Head of caudate nucleus (tissue), 42 donors: ENCODE measurements around the gene MUC13.

Experiments used
- DNase-seq, 42 donors: peaks; one replicate each; pipeline versions ENCODE4 v3.0.0 to v3.0.0-alpha.2; 2020 to 2021; ENCODE audit warnings: mixed read lengths in 7 of 42
- intact Hi-C: fragments of 100-400 bp; cut with DNase I; formaldehyde crosslinking; loops from one replicate; pipeline ENCODE4 v1.15.0; 2022

MUC13 gene

GRCh38 chr3:124884474-124885101, 50.0 kb downstream of the MUC13 start:
- intact Hi-C loops: loop anchor here (5.0 kb wide), 1 partner anchor 107 kb away; no protein-coding TSS in a partner anchor
- no peak for DNase-seq

GRCh38 chr3:124883766-124884473, 50.6 kb downstream of the MUC13 start:
- no peak for DNase-seq
- intact Hi-C loops: no loop called here

GRCh38 chr3:124882816-124883747, 51.5 kb downstream of the MUC13 start:
- intact Hi-C loops: no loop called here
- DNase-seq: no peak

- intact Hi-C loops: no loop called here
- no peak for DNase-seq
Observed at GRCh38 chr3:124881976-124882697, 52.4 kb downstream of the MUC13 start.

GRCh38 chr3:124879337-124879680, 55.2 kb downstream of the MUC13 start:
- intact Hi-C loops: no loop called here

GRCh38 chr3:124878561-124879336, 55.8 kb downstream of the MUC13 start:
- intact Hi-C loops: no loop called here
- DNase-seq: peak in 1 of 42 donors; percentile 24

More at GRCh38 chr3:124879337-124879680, 55.2 kb downstream of the MUC13 start:
- no peak for DNase-seq

- DNase-seq: no peak
- intact Hi-C loops: no loop called here
Observed at GRCh38 chr3:124877674-124878073, 56.9 kb downstream of the MUC13 start.

- intact Hi-C loops: no loop called here
- DNase-seq: peak in 13 of 42 donors; percentile 18 to 54 (median 34)
Observed at GRCh38 chr3:124876401-124876878, 58.1 kb downstream of the MUC13 start.

- intact Hi-C loops: no loop called here
- DNase-seq: no peak
Observed at GRCh38 chr3:124873226-124873625, 61.3 kb downstream of the MUC13 start.

- no peak for DNase-seq
- intact Hi-C loops: no loop called here
Observed at GRCh38 chr3:124867511-124867910, 67.0 kb downstream of the MUC13 start.

GRCh38 chr3:124862006-124862405, 72.5 kb downstream of the MUC13 start:
- intact Hi-C loops: no loop called here
- DNase-seq: no peak

- intact Hi-C loops: no loop called here
- no peak for DNase-seq
Observed at GRCh38 chr3:124861041-124861440, 73.5 kb downstream of the MUC13 start.

- DNase-seq: peak in 5 of 42 donors; percentile 27 to 67 (median 47)
- intact Hi-C loops: no loop called here
Observed at GRCh38 chr3:124860599-124860998, 74.0 kb downstream of the MUC13 start.

- intact Hi-C loops: no loop called here
Observed at GRCh38 chr3:124859025-124859424, 75.5 kb downstream of the MUC13 start.

GRCh38 chr3:124858275-124858674, 76.3 kb downstream of the MUC13 start:
- intact Hi-C loops: no loop called here
- no peak for DNase-seq

More at GRCh38 chr3:124859025-124859424, 75.5 kb downstream of the MUC13 start:
- no peak for DNase-seq

GRCh38 chr3:124856677-124857076, 77.9 kb downstream of the MUC13 start:
- intact Hi-C loops: no loop called here
- DNase-seq: no peak
